Uterus (tissue), 4 donors: ENCODE measurements around the gene STAC2. TPM values are rescaled to one million over a fixed set of nuclear protein-coding genes. Genes with fewer than 3 reads are reported as not detected.

Experiments used
- DNase-seq, 2 donors: peaks; one replicate each; pipeline ENCODE4 v3.0.0-alpha.2; 2019 to 2020
- H3K27ac ChIP-seq, 2 donors: fragments of 200-600 bp; sonication (generic); 1 replicate in 1 of 2; 2 replicates in 1 of 2; pipeline ENCODE4 v1.5.1; 2016 to 2018
- H3K27me3 ChIP-seq, 2 donors: fragments of 200-600 bp; sonication (generic); one replicate each; pipeline ENCODE4 v1.5.1; 2018 to 2019; ENCODE audit warnings: control low read depth in 1 of 2
- H3K36me3 ChIP-seq, 2 donors: fragments of 200-600 bp; sonication (generic); one replicate each; pipeline ENCODE4 v1.5.1; 2019; ENCODE audit warnings: control low read depth in 1 of 2
- H3K4me1 ChIP-seq, 2 donors: fragments of 200-600 bp; sonication (generic); one replicate each; pipeline ENCODE4 v1.5.1; 2018 to 2019; ENCODE audit warnings: control low read depth in 1 of 2
- H3K4me3 ChIP-seq, 2 donors: fragments of 200-600 bp; sonication (generic); 1 replicate in 1 of 2; 2 replicates in 1 of 2; pipeline ENCODE4 v1.5.1; 2018 to 2019; ENCODE audit warnings: mild to moderate bottlenecking in 1 of 2
- H3K9me3 ChIP-seq, 2 donors: fragments of 200-600 bp; sonication (generic); one replicate each; pipeline ENCODE4 v1.5.1; 2019; ENCODE audit warnings: control low read depth in 1 of 2
- POLR2A ChIP-seq, 2 donors: fragments of 450-650 bp; IDR thresholded peaks; one replicate each; pipeline ENCODE4 v1.6.1; 2016; ENCODE audit warnings: antibody characterized with exemption in 2 of 2, mild to moderate bottlenecking in 1 of 2, moderate library complexity in 1 of 2
- intact Hi-C: fragments of 100-400 bp; cut with DNase I; formaldehyde crosslinking; loops from one replicate; pipeline ENCODE4 v1.15.1; 2023; ENCODE audit warnings: low total_unique reads
- total RNA-seq, 4 donors: library from RNA; depleted of rRNA in 3 of 4; stranded (reverse); fragments of >200 nt in 3 of 4; gene quantifications; one replicate each; pipeline versions ENCODE4 v1.1.0 to v1.2.4, GENCODE V29; 2014 to 2023
- TF ChIP-seq, protein P1 (sequence below), 4 experiments: fragments of 200-600 bp in 2 of 4; fragments of 450-650 bp in 2 of 4; sonication (generic) in 2 of 4; IDR thresholded peaks; one replicate each; pipeline ENCODE4 v1.5.1; 2016 to 2019; ENCODE audit warnings: antibody characterized with exemption in 4 of 4, mild to moderate bottlenecking in 2 of 4, moderate library complexity in 1 of 4
- donor health status: DM: yes; HTN: yes; CAD: no.

STAC2 gene
- total RNA-seq = 10 to 100 TPM in 1 of 4 donors, 1 to 10 TPM in 2, under 1 TPM in 1; 0.59 to 14.4 (median 1.1) TPM

GRCh38 chr17:39225308-39225958, at the start of gene STAC2:
Gene STAC2, minus strand, starts transcription at chr17:39225945. Its CDS starts 443 bp downstream, at chr17:39225502.
- intact Hi-C loops = no loop called here
- H3K4me1 ChIP-seq = peaks cover 0 to 3% of the 10 kb centered on the region in 2 donors
- DNase-seq = no peak
- TF ChIP-seq, protein P1, sequence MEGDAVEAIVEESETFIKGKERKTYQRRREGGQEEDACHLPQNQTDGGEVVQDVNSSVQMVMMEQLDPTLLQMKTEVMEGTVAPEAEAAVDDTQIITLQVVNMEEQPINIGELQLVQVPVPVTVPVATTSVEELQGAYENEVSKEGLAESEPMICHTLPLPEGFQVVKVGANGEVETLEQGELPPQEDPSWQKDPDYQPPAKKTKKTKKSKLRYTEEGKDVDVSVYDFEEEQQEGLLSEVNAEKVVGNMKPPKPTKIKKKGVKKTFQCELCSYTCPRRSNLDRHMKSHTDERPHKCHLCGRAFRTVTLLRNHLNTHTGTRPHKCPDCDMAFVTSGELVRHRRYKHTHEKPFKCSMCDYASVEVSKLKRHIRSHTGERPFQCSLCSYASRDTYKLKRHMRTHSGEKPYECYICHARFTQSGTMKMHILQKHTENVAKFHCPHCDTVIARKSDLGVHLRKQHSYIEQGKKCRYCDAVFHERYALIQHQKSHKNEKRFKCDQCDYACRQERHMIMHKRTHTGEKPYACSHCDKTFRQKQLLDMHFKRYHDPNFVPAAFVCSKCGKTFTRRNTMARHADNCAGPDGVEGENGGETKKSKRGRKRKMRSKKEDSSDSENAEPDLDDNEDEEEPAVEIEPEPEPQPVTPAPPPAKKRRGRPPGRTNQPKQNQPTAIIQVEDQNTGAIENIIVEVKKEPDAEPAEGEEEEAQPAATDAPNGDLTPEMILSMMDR (IDR thresholded peaks at IDR 0.05) = no peak
- no peak for TF ChIP-seq POLR2A (IDR thresholded peaks at IDR 0.05)
- H3K9me3 ChIP-seq = no peaks in the 10 kb centered on the region
- H3K27ac ChIP-seq = peak within 1 kb of the TSS; percentile 3 to 76
- H3K4me3 ChIP-seq = peak within 1 kb of the TSS; percentile 23 to 41
- H3K27me3 ChIP-seq = no peaks in the 10 kb centered on the region
- no peaks in the 10 kb centered on the region for H3K36me3 ChIP-seq

GRCh38 chr17:39271546-39271945, 45.8 kb upstream of the STAC2 start:
- DNase-seq = no peak
- Histone ChIP-seq H3K9me3 (no peaks in the 10 kb centered on the region), H3K27me3 (no peaks in the 10 kb centered on the region), H3K36me3 (no peaks in the 10 kb centered on the region), H3K27ac (no peak overlapping the region), H3K4me3 (no peak overlapping the region), H3K4me1 (no peaks in the 10 kb centered on the region)
- TF ChIP-seq POLR2A (IDR thresholded peaks at IDR 0.05) = no peak
- TF ChIP-seq, protein P1 (IDR thresholded peaks at IDR 0.05) = no peak
- intact Hi-C loops = no loop called here

DNA sequence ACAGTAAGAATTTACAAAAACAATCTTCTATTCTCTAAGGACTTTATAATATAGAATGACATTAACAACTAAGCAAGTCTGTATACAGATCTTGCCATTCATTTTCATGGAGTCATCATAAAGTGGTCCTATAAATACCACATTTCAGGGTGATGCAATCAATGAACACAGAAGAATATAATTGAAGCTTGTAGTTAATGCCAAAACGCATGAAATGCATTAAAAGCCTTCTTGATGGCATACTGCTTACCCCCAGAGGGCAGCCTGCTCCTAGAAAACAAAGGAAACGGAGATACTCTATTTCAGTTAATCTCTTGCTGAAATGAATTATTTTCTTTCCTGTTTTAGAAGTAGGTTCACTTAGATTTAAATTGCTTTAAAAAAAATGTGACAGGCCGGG, 45.2 kb upstream of the STAC2 start:
- H3K27ac ChIP-seq = no peak overlapping the region
- no peaks in the 10 kb centered on the region for H3K4me1 ChIP-seq
- no peaks in the 10 kb centered on the region for H3K36me3 ChIP-seq
- intact Hi-C loops = no loop called here
- H3K4me3 ChIP-seq = no peak overlapping the region
- no peak for DNase-seq
- TF ChIP-seq, protein P1 (IDR thresholded peaks at IDR 0.05) = peak in 1 of 4 experiments; percentile 22
- no peak for TF ChIP-seq POLR2A (IDR thresholded peaks at IDR 0.05)
- H3K9me3 ChIP-seq = no peaks in the 10 kb centered on the region
- H3K27me3 ChIP-seq = no peaks in the 10 kb centered on the region

DNA sequence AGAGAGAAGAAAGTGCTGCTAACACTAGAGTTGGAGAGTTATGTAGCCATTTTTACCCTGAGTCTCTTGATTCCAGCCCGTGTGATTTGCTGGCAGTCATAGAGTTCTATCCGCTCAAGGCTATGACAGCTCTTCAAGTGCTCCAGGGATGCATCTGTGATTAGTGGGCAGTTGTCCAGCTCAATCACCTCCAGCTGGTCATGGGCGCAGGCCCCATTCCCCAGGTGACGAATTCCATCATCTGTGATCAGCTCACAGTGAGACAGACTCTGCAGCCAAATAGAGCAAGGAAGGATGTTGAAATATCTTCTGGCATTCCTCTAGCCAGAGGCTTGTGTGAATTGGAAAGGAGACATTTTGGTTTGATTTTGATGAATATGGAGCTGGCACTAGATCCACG, 38.4 kb upstream of the STAC2 start:
- DNase-seq = no peak
- Histone ChIP-seq H3K27me3 (no peaks in the 10 kb centered on the region), H3K4me1 (no peaks in the 10 kb centered on the region), H3K4me3 (no peak overlapping the region), H3K27ac (no peak overlapping the region), H3K36me3 (no peaks in the 10 kb centered on the region), H3K9me3 (no peaks in the 10 kb centered on the region)
- intact Hi-C loops = no loop called here
- TF ChIP-seq, protein P1 (IDR thresholded peaks at IDR 0.05) = no peak
- TF ChIP-seq POLR2A (IDR thresholded peaks at IDR 0.05) = no peak

GRCh38 chr17:39261286-39261685, 35.5 kb upstream of the STAC2 start:
- Histone ChIP-seq H3K9me3 (no peaks in the 10 kb centered on the region), H3K27me3 (no peaks in the 10 kb centered on the region), H3K4me1 (no peaks in the 10 kb centered on the region), H3K27ac (no peak overlapping the region), H3K4me3 (no peak overlapping the region), H3K36me3 (no peaks in the 10 kb centered on the region)
- DNase-seq = no peak
- TF ChIP-seq, protein P1 (IDR thresholded peaks at IDR 0.05) = no peak
- TF ChIP-seq POLR2A (IDR thresholded peaks at IDR 0.05) = no peak
- intact Hi-C loops = no loop called here
